WI38 (cell line): ENCODE data around the gene PDGFA.
A peak's percentile ranks its signal among the peaks of the same experiment; 100 is the strongest.

Source experiments
- H3K4me3 ChIP-seq: 2 replicates; pipeline ENCODE4 v1.5.1; 2011; ENCODE audit warnings: low read depth, mild to moderate bottlenecking, control low read depth, low read length
- CTCF ChIP-seq: IDR thresholded peaks from 2 replicates; pipeline ENCODE4 v1.5.1; 2012; ENCODE audit warnings: low read depth, mild to moderate bottlenecking, control low read depth, low read length

PDGFA gene

GRCh38 chr7:519484-520390, at the start of gene PDGFA:
Gene PDGFA (minus strand): TSS chr7:519846. CDS start chr7:519001, 845 bp downstream.
- TF ChIP-seq CTCF, result no peak
- peak within 1 kb of the TSS; percentile 68 for H3K4me3 ChIP-seq

- TF ChIP-seq CTCF, result no peak
- H3K4me3 ChIP-seq, result no peak overlapping the region
Observed at GRCh38 chr7:568031-568951, 48.6 kb upstream of the PDGFA start.

GRCh38 chr7:567305-567883, 47.7 kb upstream of the PDGFA start:
- TF ChIP-seq CTCF, result no peak
- H3K4me3 ChIP-seq, result no peak overlapping the region

GRCh38 chr7:566100-566499, 46.5 kb upstream of the PDGFA start:
- no peak for TF ChIP-seq CTCF
- H3K4me3 ChIP-seq, result no peak overlapping the region

- TF ChIP-seq CTCF, result no peak
- no peak overlapping the region for H3K4me3 ChIP-seq
Observed at GRCh38 chr7:564176-564865, 44.7 kb upstream of the PDGFA start.

- H3K4me3 ChIP-seq, result no peak overlapping the region
- no peak for TF ChIP-seq CTCF
Observed at GRCh38 chr7:563629-564170, 44.1 kb upstream of the PDGFA start.
